Measurements from ENCODE around the gene PREP. TPM values are rescaled to one million over a fixed set of nuclear protein-coding genes. Genes with fewer than 3 reads are reported as not detected.

Gene PREP
- total and polyA plus RNA-seq, 2 of the 8 experiments (the other 6 are each of a cell fraction or from before 2014, with no cell fraction given) = 26.8 to 70.0 TPM

DNA sequence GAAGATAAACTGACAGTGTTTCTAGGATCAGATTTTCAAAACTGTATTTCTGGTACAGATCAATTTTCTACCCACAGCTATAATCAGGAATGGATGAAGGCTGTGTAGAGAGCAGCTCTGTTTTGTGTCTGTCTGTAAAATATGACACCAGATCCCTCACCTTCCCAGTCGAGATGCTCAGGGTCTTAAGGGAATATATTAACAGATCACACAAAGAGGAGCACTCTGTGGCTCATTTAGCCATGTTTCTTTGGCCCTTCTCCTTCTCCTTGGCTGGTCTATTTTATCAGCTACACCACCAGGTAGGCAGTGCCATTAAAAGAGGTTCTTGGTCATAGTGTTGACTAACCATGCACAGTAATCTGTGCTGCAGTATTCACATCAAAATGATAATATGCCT is 82.6 kb downstream of the PREP start:
- Histone ChIP-seq H3K36me3 (ENCODE audit: control insufficient read depth in 2 of 4, insufficient read depth in 4 of 4, low read length in 3 of 4) (peaks cover 0 to 16% (median 12%) of the 10 kb centered on the region in 4 experiments; a peak in 6 of 8 replicates), H3K14ac (ENCODE audit: insufficient read length) (no peak overlapping the region), H3K4me2 (ENCODE audit: insufficient read depth in 1 of 2, low read depth in 2 of 2, low read length in 2 of 2) (no peak overlapping the region), H3K4me1 (replicated peaks in 1 of 4; ENCODE audit: control insufficient read depth in 3 of 4, insufficient read depth in 4 of 4, low read length in 3 of 4) (no peaks in the 10 kb centered on the region), H3K56ac (replicated peaks; ENCODE audit: insufficient read length, low read depth, low read length) (no peak overlapping the region), H2BK5ac (ENCODE audit: low read depth, low read length) (no peak overlapping the region), H2AK5ac (ENCODE audit: low read depth, low read length) (no peak overlapping the region), H3K27me3 (replicated peaks in 1 of 4; ENCODE audit: control insufficient read depth in 3 of 4, extremely low read depth in 1 of 4, insufficient read depth in 3 of 4, low read length in 3 of 4) (no peaks in the 10 kb centered on the region), H4K5ac (ENCODE audit: insufficient read length, low read depth, low read length) (no peak overlapping the region), H2BK15ac (ENCODE audit: low read length) (no peak overlapping the region), H3K79me1 (ENCODE audit: low read depth, low read length) (no peaks in the 10 kb centered on the region; the same call in 1 of the 2 replicates), H3K23ac (ENCODE audit: insufficient read length) (no peak overlapping the region), H4K20me1 (replicated peaks in 1 of 2; ENCODE audit: control insufficient read depth in 1 of 2, insufficient read depth in 2 of 2, low read length in 2 of 2) (peaks cover 2 to 3% of the 10 kb centered on the region in 2 experiments), H2BK12ac (ENCODE audit: low read depth, low read length) (no peak overlapping the region), H2BK120ac (replicated peaks; ENCODE audit: low read depth, low read length) (no peak overlapping the region), H3K4me3 (ENCODE audit: extremely low read depth in 1 of 4, insufficient read depth in 2 of 4, low read depth in 3 of 4, low read length in 4 of 4) (no peak overlapping the region), H3K9ac (replicated peaks in 1 of 4; ENCODE audit: extremely low read depth in 1 of 4, low read depth in 3 of 4, low read length in 3 of 4) (no peak overlapping the region), H4K91ac (replicated peaks; ENCODE audit: insufficient read length, low read length) (no peak overlapping the region), H2BK20ac (ENCODE audit: low read length) (no peak overlapping the region), H2AFZ (ENCODE audit: low read length) (no peak overlapping the region), H3K27ac (ENCODE audit: low read depth, low read length) (no peak overlapping the region), H4K8ac (ENCODE audit: extremely low read depth, insufficient read depth, low read length) (no peak overlapping the region), H3K4ac (replicated peaks; ENCODE audit: insufficient read length, low read depth, low read length) (no peak overlapping the region), H3K9me3 (ENCODE audit: insufficient read depth in 2 of 2, low read depth in 1 of 2, low read length in 1 of 2) (no peaks in the 10 kb centered on the region), H3K23me2 (ENCODE audit: low read depth, low read length) (no peaks in the 10 kb centered on the region), H3K18ac (ENCODE audit: extremely low read depth, low read length) (no peak overlapping the region), H3K79me2 (ENCODE audit: control insufficient read depth in 1 of 2, insufficient read depth in 2 of 2, low read length in 2 of 2) (no peaks in the 10 kb centered on the region)
- DNase-seq (ENCODE audit: low read depth in 1 of 2, low spot score in 2 of 2) (no peak), FAIRE-seq (no peak)
- ChIA-PET POLR2A (ENCODE audit: partially characterized antibody) (no interaction called here), CTCF (ENCODE audit: partially characterized antibody) (no interaction called here)
- WGBS, 2 experiments (ENCODE audit: extremely low coverage in 1 of 2, insufficient coverage in 1 of 2, insufficient read length in 1 of 2, insufficient replicate concordance in 2 of 2, low coverage in 1 of 2, low lambda C conversion rate in 2 of 2, missing lambda C conversion rate in 1 of 2) = 91% methylated on average over 1 of the region's 1 CpG; no CpG with 5 or more reads in 1 of the 2 experiments
- TF ChIP-seq CBX8 (IDR thresholded peaks at IDR 0.05; ENCODE audit: borderline replicate concordance, low read depth, low read length) = no peak

All from H1 (cell line).